ENCODE data around the gene CCDC8. TPM values are rescaled to one million over a fixed set of nuclear protein-coding genes. Genes with fewer than 3 reads are reported as not detected.

Gene CCDC8
- total RNA-seq, 2 experiments from 2014 or later, result not detected

DNA sequence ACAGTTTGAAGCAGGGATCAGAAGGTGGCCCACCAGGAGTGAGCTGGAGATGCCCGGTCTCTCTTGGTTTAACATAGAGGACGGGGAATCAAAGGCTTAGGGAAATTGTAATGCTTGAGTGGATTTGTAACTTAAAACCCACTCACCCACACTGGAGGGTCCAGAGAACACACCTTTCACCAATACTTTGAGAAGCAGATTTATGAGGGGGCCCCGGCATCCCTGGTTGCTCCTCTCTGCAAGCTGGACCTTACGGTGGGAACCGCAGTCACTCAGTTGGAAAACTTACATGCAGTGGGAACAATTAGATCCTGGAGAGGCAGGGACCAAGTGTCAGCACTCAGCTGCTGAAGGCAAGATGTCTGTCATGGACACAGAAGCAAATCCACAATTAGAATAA lies 45.9 kb downstream of the CCDC8 start:
- peaks cover 40% of the 10 kb centered on the region for H3K36me3 ChIP-seq (ENCODE audit: insufficient read depth, low read length)
- H3K4me3 ChIP-seq (ENCODE audit: low read length), result no peak overlapping the region
- Mint-ChIP-seq H3K4me1 (ENCODE audit: low read depth) (peaks cover 33% of the 10 kb centered on the region), H3K9me3 (no peaks in the 10 kb centered on the region), H3K4me3 (no peak overlapping the region), H3K27ac (no peak overlapping the region), H3K36me3 (ENCODE audit: low read depth) (peaks cover 53% of the 10 kb centered on the region), H3K27me3 (no peaks in the 10 kb centered on the region)
- H3K27me3 ChIP-seq (ENCODE audit: control insufficient read depth in 1 of 2, insufficient read depth in 2 of 2, low read length in 2 of 2), result no peaks in the 10 kb centered on the region
- TF ChIP-seq, protein P1, sequence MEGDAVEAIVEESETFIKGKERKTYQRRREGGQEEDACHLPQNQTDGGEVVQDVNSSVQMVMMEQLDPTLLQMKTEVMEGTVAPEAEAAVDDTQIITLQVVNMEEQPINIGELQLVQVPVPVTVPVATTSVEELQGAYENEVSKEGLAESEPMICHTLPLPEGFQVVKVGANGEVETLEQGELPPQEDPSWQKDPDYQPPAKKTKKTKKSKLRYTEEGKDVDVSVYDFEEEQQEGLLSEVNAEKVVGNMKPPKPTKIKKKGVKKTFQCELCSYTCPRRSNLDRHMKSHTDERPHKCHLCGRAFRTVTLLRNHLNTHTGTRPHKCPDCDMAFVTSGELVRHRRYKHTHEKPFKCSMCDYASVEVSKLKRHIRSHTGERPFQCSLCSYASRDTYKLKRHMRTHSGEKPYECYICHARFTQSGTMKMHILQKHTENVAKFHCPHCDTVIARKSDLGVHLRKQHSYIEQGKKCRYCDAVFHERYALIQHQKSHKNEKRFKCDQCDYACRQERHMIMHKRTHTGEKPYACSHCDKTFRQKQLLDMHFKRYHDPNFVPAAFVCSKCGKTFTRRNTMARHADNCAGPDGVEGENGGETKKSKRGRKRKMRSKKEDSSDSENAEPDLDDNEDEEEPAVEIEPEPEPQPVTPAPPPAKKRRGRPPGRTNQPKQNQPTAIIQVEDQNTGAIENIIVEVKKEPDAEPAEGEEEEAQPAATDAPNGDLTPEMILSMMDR (IDR thresholded peaks at IDR 0.05), result no peak
- peaks cover 17% of the 10 kb centered on the region for H3K4me1 ChIP-seq (ENCODE audit: insufficient read depth, low read length)
- no peak for DNase-seq
- POLR2A ChIA-PET, result no interaction called here
- H3K9me3 ChIP-seq (ENCODE audit: control insufficient read depth in 1 of 2, insufficient read depth in 1 of 2, low read length in 2 of 2), result no peaks in the 10 kb centered on the region
- CTCF ChIA-PET, result no interaction called here
- H3K27ac ChIP-seq (ENCODE audit: low read depth in 1 of 2, low read length in 2 of 2), result no peak overlapping the region
- intact Hi-C loops (cut with DNase I, micrococcal nuclease), result no loop called here
- ATAC-seq (ENCODE audit: poor library complexity), result no peak

DNA sequence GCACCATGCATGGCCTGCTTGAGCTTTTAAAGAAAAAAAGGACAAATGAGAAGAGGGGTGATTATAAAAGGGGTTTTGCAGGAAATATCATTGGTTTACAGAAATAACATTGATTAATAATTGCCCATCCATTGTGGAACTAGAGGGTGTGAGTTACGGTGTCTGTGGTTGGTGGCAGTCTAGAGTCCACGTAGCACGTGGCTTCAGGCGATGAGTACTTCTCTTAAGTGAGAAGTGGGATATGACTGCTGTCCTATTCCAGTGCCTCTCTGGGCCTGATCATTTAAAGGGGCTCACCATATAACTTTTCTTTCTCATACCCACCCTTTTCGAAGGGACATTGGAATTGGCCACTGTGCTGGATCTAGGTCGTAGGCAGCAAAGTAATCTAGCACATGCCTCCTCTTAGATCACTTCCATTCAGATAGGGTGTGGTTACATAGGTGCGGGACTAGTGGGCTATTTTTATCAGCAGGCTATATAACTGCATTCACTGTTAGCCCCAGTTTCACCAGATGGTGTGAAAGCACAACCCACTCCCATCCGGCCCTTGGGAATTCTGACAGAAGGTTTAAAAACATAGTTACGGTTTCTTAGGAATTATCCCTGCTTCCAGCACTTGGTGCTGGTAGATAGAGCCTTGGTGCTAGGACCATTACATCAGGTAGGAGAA lies 46.6 kb downstream of the CCDC8 start:
- no peaks in the 10 kb centered on the region for H3K27me3 ChIP-seq (ENCODE audit: control insufficient read depth in 1 of 2, insufficient read depth in 2 of 2, low read length in 2 of 2)
- H3K9me3 Mint-ChIP-seq, result no peaks in the 10 kb centered on the region
- ChIA-PET POLR2A (no interaction called here), CTCF (no interaction called here)
- no peak overlapping the region for H3K27ac ChIP-seq (ENCODE audit: low read depth in 1 of 2, low read length in 2 of 2)
- peaks cover 31% of the 10 kb centered on the region for H3K4me1 Mint-ChIP-seq (ENCODE audit: low read depth)
- no peak overlapping the region for H3K4me3 ChIP-seq (ENCODE audit: low read length)
- ATAC-seq (ENCODE audit: poor library complexity) (no peak), DNase-seq (no peak)
- no peaks in the 10 kb centered on the region for H3K9me3 ChIP-seq (ENCODE audit: control insufficient read depth in 1 of 2, insufficient read depth in 1 of 2, low read length in 2 of 2)
- H3K27me3 Mint-ChIP-seq, result no peaks in the 10 kb centered on the region
- peaks cover 11% of the 10 kb centered on the region for H3K4me1 ChIP-seq (ENCODE audit: insufficient read depth, low read length)
- TF ChIP-seq, protein P1 (IDR thresholded peaks at IDR 0.05), result no peak
- no peak overlapping the region for H3K27ac Mint-ChIP-seq
- H3K36me3 ChIP-seq (ENCODE audit: insufficient read depth, low read length), result peaks cover 40% of the 10 kb centered on the region
- peaks cover 55% of the 10 kb centered on the region for H3K36me3 Mint-ChIP-seq (ENCODE audit: low read depth)
- intact Hi-C loops (cut with DNase I, micrococcal nuclease), result no loop called here
- no peak overlapping the region for H3K4me3 Mint-ChIP-seq

DNA sequence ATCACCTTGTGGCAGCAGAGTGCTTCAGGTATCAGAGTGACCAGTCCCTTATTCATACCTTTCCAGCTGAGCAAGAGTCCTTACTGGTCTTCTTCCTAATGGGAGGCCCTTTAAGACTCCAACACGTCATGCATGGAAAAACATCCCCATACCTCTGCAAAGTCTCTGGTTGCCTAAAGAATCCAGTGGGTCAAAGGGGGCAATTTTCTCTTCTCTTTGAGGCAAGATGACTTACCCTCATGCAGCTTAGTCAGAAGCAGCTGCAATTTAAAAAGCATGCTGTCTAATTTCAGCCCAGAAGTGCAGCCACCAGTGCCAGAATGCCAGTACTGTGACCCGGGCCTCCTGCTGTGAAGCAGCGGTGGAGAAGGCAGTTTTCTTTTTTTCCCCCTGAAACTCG lies 47.8 kb downstream of the CCDC8 start:
- ChIA-PET CTCF (no interaction called here), POLR2A (no interaction called here)
- H3K4me1 Mint-ChIP-seq (ENCODE audit: low read depth), result peaks cover 29% of the 10 kb centered on the region
- no peak for DNase-seq
- H3K27me3 Mint-ChIP-seq, result no peaks in the 10 kb centered on the region
- TF ChIP-seq, protein P1 (IDR thresholded peaks at IDR 0.05), result no peak
- no peaks in the 10 kb centered on the region for H3K27me3 ChIP-seq (ENCODE audit: control insufficient read depth in 1 of 2, insufficient read depth in 2 of 2, low read length in 2 of 2)
- H3K9me3 Mint-ChIP-seq, result no peaks in the 10 kb centered on the region
- no peaks in the 10 kb centered on the region for H3K9me3 ChIP-seq (ENCODE audit: control insufficient read depth in 1 of 2, insufficient read depth in 1 of 2, low read length in 2 of 2)
- H3K4me3 Mint-ChIP-seq, result no peak overlapping the region
- no peak overlapping the region for H3K27ac Mint-ChIP-seq
- peaks cover 40% of the 10 kb centered on the region for H3K36me3 ChIP-seq (ENCODE audit: insufficient read depth, low read length)
- intact Hi-C loops (cut with DNase I, micrococcal nuclease), result no loop called here
- peaks cover 47% of the 10 kb centered on the region for H3K36me3 Mint-ChIP-seq (ENCODE audit: low read depth)
- no peak for ATAC-seq (ENCODE audit: poor library complexity)
- peaks cover 10% of the 10 kb centered on the region for H3K4me1 ChIP-seq (ENCODE audit: insufficient read depth, low read length)
- H3K4me3 ChIP-seq (ENCODE audit: low read length), result no peak overlapping the region
- H3K27ac ChIP-seq (ENCODE audit: low read depth in 1 of 2, low read length in 2 of 2), result no peak overlapping the region
